ENCODE results near the gene SAP25.
A peak's percentile ranks its signal among the peaks of the same experiment; 100 is the strongest.

The SAP25 gene

GRCh38 chr7:100573691-100574361 lies at the start of gene SAP25:
TSS of gene SAP25 (minus strand) at chr7:100573900. CDS start at chr7:100573742, 158 bp downstream.
- peaks cover 60% of the 10 kb centered on the region for H3K4me1 Mint-ChIP-seq
- H3K9me3 Mint-ChIP-seq = no peaks in the 10 kb centered on the region
- peak; percentile 10 for ATAC-seq
- DNase-seq = no peak
- H3K4me3 Mint-ChIP-seq = peak within 1 kb of the TSS in 1 of 2 donors; percentile 39
- peak within 1 kb of the TSS in 1 of 2 donors; percentile 92 for H3K27ac Mint-ChIP-seq
- H3K27me3 Mint-ChIP-seq = no peaks in the 10 kb centered on the region

- H3K27ac Mint-ChIP-seq = no peak overlapping the region
- ATAC-seq (no peak), DNase-seq (no peak)
- H3K4me1 Mint-ChIP-seq = peaks cover 12% of the 10 kb centered on the region
- H3K4me3 Mint-ChIP-seq = no peak overlapping the region
- H3K27me3 Mint-ChIP-seq = no peaks in the 10 kb centered on the region
- H3K9me3 Mint-ChIP-seq = no peaks in the 10 kb centered on the region
Measured at GRCh38 chr7:100621554-100621953, 47.9 kb upstream of the SAP25 start.

GRCh38 chr7:100620804-100621203 lies 47.1 kb upstream of the SAP25 start:
- Mint-ChIP-seq H3K4me3 (no peak overlapping the region), H3K27ac (no peak overlapping the region), H3K27me3 (no peaks in the 10 kb centered on the region), H3K9me3 (no peaks in the 10 kb centered on the region), H3K4me1 (peaks cover 5% of the 10 kb centered on the region)
- no peak for DNase-seq
- no peak for ATAC-seq

GRCh38 chr7:100620239-100620638 lies 46.5 kb upstream of the SAP25 start:
- H3K9me3 Mint-ChIP-seq = no peaks in the 10 kb centered on the region
- H3K4me1 Mint-ChIP-seq = no peaks in the 10 kb centered on the region
- DNase-seq (no peak), ATAC-seq (no peak)
- H3K27me3 Mint-ChIP-seq = no peaks in the 10 kb centered on the region
- H3K4me3 Mint-ChIP-seq = no peak overlapping the region
- H3K27ac Mint-ChIP-seq = no peak overlapping the region

- Mint-ChIP-seq H3K4me3 (no peak overlapping the region), H3K27me3 (no peaks in the 10 kb centered on the region), H3K27ac (no peak overlapping the region), H3K9me3 (no peaks in the 10 kb centered on the region), H3K4me1 (peaks cover 22% of the 10 kb centered on the region)
- ATAC-seq (no peak), DNase-seq (no peak)
Measured at GRCh38 chr7:100614308-100614861, 40.7 kb upstream of the SAP25 start.

GRCh38 chr7:100613412-100614175 lies 39.9 kb upstream of the SAP25 start:
- Mint-ChIP-seq H3K9me3 (no peaks in the 10 kb centered on the region), H3K27ac (no peak overlapping the region), H3K4me1 (peaks cover 22% of the 10 kb centered on the region), H3K27me3 (no peaks in the 10 kb centered on the region), H3K4me3 (peak overlapping the region; percentile 99 to 100)
- ATAC-seq (no peak), DNase-seq (no peak)

GRCh38 chr7:100612730-100613390 lies 39.2 kb upstream of the SAP25 start:
- DNase-seq = peak in 1 of 2 donors; percentile 30
- peak; percentile 4 for ATAC-seq
- no peak overlapping the region for H3K27ac Mint-ChIP-seq

GRCh38 chr7:100611983-100612729 lies 38.5 kb upstream of the SAP25 start, which contains the start of gene MOSPD3:
TSS of gene MOSPD3 (plus strand) at chr7:100612540. CDS start at chr7:100612792, 252 bp downstream.
- DNase-seq (peak; percentile 98 to 99), ATAC-seq (peak; percentile 95)
- H3K4me3 Mint-ChIP-seq = peak within 1 kb of the TSS; percentile 99 to 100
- no peaks in the 10 kb centered on the region for H3K9me3 Mint-ChIP-seq
- no peaks in the 10 kb centered on the region for H3K27me3 Mint-ChIP-seq
- H3K27ac Mint-ChIP-seq = peak within 1 kb of the TSS; percentile 97 to 99
- peaks cover 22% of the 10 kb centered on the region for H3K4me1 Mint-ChIP-seq

More at GRCh38 chr7:100612730-100613390, 39.2 kb upstream of the SAP25 start:
- H3K9me3 Mint-ChIP-seq = no peaks in the 10 kb centered on the region
- H3K27me3 Mint-ChIP-seq = no peaks in the 10 kb centered on the region
- peak overlapping the region; percentile 99 to 100 for H3K4me3 Mint-ChIP-seq
- peaks cover 22% of the 10 kb centered on the region for H3K4me1 Mint-ChIP-seq

- Mint-ChIP-seq H3K4me3 (peak overlapping the region in 1 of 2 donors; percentile 26), H3K27me3 (peaks cover 11% of the 10 kb centered on the region), H3K9me3 (no peaks in the 10 kb centered on the region), H3K27ac (no peak overlapping the region), H3K4me1 (peaks cover 33% of the 10 kb centered on the region)
- ATAC-seq (no peak), DNase-seq (no peak)
Measured at GRCh38 chr7:100609958-100610357, 36.3 kb upstream of the SAP25 start.

- Mint-ChIP-seq H3K27ac (no peak overlapping the region), H3K4me3 (no peak overlapping the region)
- DNase-seq = no peak
Measured at GRCh38 chr7:100607111-100607510, 33.4 kb upstream of the SAP25 start.

GRCh38 chr7:100606313-100606712 lies 32.6 kb upstream of the SAP25 start:
- Mint-ChIP-seq H3K4me1 (peaks cover 26% of the 10 kb centered on the region), H3K4me3 (no peak overlapping the region), H3K9me3 (no peaks in the 10 kb centered on the region), H3K27me3 (peaks cover 11% of the 10 kb centered on the region), H3K27ac (no peak overlapping the region)
- ATAC-seq (no peak), DNase-seq (no peak)

More at GRCh38 chr7:100607111-100607510, 33.4 kb upstream of the SAP25 start:
- no peaks in the 10 kb centered on the region for H3K9me3 Mint-ChIP-seq
- peaks cover 27% of the 10 kb centered on the region for H3K4me1 Mint-ChIP-seq
- peaks cover 11% of the 10 kb centered on the region for H3K27me3 Mint-ChIP-seq
- ATAC-seq = no peak

- peak in 1 of 2 donors; percentile 45 for DNase-seq
Measured at GRCh38 chr7:100604976-100605911, 31.5 kb upstream of the SAP25 start.

GRCh38 chr7:100604028-100604975 lies 30.6 kb upstream of the SAP25 start:
- Mint-ChIP-seq H3K27ac (peak overlapping the region in 1 of 2 donors; percentile 92), H3K4me1 (peaks cover 26% of the 10 kb centered on the region), H3K27me3 (peaks cover 11% of the 10 kb centered on the region), H3K4me3 (peak overlapping the region; percentile 83 to 96), H3K9me3 (no peaks in the 10 kb centered on the region)
- ATAC-seq = peak; percentile 82
- peak; percentile 81 to 88 for DNase-seq

More at GRCh38 chr7:100604976-100605911, 31.5 kb upstream of the SAP25 start:
- peak overlapping the region; percentile 83 to 96 for H3K4me3 Mint-ChIP-seq
- H3K27me3 Mint-ChIP-seq = peaks cover 11% of the 10 kb centered on the region
- peak overlapping the region in 1 of 2 donors; percentile 89 for H3K27ac Mint-ChIP-seq
- peak; percentile 30 for ATAC-seq
- H3K4me1 Mint-ChIP-seq = peaks cover 26% of the 10 kb centered on the region
- no peaks in the 10 kb centered on the region for H3K9me3 Mint-ChIP-seq
